ENCODE measurements around the gene CC2D1B. TPM values are rescaled to one million over a fixed set of nuclear protein-coding genes. Genes with fewer than 3 reads are reported as not detected.

The CC2D1B gene
- total RNA-seq, 2 donors from 2014 or later: 23.6 to 48.5 TPM

DNA sequence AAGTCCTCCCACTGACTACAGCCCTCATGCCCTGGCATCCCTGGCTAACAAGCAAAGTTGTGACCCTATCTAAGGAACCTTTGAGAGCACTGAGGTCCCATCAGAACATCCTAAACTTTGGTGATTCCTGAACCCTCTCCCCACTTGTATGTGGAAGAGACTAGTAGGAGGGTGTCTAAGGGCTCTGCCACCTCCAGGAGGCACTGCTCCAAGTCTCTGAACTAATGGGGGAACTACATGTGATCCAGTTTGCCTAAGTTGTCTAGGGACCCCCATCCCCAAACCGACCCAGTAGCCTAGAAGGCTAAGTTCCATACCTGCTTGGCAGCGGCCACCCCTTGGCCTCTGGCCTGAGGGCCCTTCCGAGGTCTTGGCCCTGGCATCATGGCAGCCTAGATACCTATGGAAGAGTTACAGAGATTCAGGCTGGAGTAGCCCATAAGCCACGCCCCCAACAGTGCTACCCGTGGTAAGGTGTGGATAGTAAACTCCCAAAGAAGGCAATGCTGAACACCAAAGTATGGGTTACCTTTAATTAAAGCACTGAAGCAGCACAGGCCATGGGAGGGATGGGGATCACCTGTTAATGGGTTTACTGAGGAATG is 1.7 kb downstream of the CC2D1B start:
- Histone ChIP-seq H3K4me1 (peaks cover 41% of the 10 kb centered on the region), H3K9me3 (no peaks in the 10 kb centered on the region), H3K27me3 (no peaks in the 10 kb centered on the region), H3K4me3 (no peak overlapping the region), H3K36me3 (replicated peaks in 1 of 2; ENCODE audit: insufficient read depth in 1 of 2, low read depth in 2 of 2) (peaks cover 15 to 19% of the 10 kb centered on the region in 2 donors), H3K27ac (peak overlapping the region in 2 of 4 donors; percentile 82 to 94)
- DNase-seq (peak in 1 of 4 donors; percentile 19), ATAC-seq (no peak)
- 63 to 70% methylated on average over 5 of the region's 5 CpGs for WGBS, 2 donors
- intact Hi-C loops (cut with DNase I): no loop called here
- TF ChIP-seq, protein P1, sequence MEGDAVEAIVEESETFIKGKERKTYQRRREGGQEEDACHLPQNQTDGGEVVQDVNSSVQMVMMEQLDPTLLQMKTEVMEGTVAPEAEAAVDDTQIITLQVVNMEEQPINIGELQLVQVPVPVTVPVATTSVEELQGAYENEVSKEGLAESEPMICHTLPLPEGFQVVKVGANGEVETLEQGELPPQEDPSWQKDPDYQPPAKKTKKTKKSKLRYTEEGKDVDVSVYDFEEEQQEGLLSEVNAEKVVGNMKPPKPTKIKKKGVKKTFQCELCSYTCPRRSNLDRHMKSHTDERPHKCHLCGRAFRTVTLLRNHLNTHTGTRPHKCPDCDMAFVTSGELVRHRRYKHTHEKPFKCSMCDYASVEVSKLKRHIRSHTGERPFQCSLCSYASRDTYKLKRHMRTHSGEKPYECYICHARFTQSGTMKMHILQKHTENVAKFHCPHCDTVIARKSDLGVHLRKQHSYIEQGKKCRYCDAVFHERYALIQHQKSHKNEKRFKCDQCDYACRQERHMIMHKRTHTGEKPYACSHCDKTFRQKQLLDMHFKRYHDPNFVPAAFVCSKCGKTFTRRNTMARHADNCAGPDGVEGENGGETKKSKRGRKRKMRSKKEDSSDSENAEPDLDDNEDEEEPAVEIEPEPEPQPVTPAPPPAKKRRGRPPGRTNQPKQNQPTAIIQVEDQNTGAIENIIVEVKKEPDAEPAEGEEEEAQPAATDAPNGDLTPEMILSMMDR (IDR thresholded peaks at IDR 0.05): no peak
- TF ChIP-seq POLR2A (IDR thresholded peaks at IDR 0.05): no peak

DNA sequence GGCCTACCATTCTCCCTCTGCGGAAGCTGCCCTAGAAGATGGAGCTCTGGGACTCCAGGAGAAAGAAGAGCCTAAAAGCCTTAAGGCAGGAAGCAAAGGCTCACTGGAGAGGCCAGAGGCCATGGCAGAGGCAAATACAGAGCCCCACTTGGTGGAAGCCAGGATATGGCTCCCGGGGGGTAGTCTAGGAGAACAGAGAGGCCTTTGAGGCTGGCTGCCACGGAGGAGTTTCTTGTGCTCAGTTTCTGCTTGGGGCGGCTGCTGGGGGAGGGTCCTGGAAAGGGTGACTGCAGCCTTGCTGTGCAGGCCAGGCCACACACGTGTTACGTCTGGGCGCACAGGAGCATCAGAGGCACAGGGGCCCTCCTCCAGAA is 5.4 kb downstream of the CC2D1B start:
- no peak overlapping the region for H3K4me3 ChIP-seq
- H3K27me3 ChIP-seq: no peaks in the 10 kb centered on the region
- H3K4me1 ChIP-seq: peaks cover 19% of the 10 kb centered on the region
- H3K9me3 ChIP-seq: no peaks in the 10 kb centered on the region
- H3K27ac ChIP-seq: no peak overlapping the region
- peaks cover 26 to 39% of the 10 kb centered on the region in 2 donors for H3K36me3 ChIP-seq (replicated peaks in 1 of 2; ENCODE audit: insufficient read depth in 1 of 2, low read depth in 2 of 2)
- DNase-seq: no peak
- intact Hi-C loops (cut with DNase I): no loop called here
- TF ChIP-seq POLR2A (IDR thresholded peaks at IDR 0.05): no peak
- TF ChIP-seq, protein P1 (IDR thresholded peaks at IDR 0.05): no peak
- 92 to 94% methylated on average over 4 to 7 of the region's 7 CpGs for WGBS, 2 donors
- no peak for ATAC-seq

DNA sequence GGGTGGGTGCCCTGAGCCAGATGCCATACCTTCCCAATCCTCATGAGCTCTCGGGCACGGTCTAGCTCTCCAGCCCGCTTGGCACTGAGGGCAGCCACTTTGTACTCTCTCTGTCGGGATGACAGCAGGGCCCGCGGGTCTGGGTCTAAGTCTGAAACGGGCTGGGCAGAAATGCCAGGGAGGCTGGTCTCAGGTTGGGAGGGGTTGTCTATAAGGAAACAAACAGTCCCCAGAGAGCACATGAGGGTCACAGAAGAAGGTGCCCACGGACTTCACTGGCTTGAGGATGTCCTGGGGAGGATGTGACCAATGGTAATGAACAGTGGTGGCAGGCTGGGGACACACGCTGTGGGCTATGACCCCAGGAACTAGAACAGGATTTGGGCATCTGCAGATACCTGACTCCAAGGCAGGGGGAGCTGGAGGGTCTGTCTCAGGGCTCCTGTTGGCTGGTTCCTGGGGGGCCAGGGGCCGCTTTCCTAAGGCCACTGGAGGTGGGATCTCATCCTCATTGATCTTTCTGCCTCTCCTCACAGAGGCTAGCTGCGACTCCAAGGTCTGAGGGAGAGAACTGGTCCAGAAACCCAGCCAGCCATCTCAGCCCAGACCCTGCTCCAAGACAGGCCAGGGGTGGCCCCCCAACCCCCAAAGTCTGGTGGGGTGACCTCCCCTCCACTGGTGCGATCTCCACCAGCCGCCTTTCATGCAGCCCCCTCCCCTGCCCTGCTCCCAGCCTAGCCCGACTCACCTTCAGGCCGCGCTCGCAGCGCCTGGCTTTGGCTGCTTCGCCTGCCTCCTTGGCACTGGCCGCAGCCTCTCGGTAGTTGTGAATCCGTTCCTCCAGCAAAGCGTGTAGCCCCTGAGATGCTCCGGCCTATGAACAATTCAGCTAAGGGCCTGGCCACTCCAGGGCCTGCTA is 6.1 kb downstream of the CC2D1B start:
- no peaks in the 10 kb centered on the region for H3K9me3 ChIP-seq
- peaks cover 26 to 45% of the 10 kb centered on the region in 2 donors for H3K36me3 ChIP-seq (replicated peaks in 1 of 2; ENCODE audit: insufficient read depth in 1 of 2, low read depth in 2 of 2)
- peaks cover 15% of the 10 kb centered on the region for H3K4me1 ChIP-seq
- no peaks in the 10 kb centered on the region for H3K27me3 ChIP-seq
- DNase-seq: no peak
- H3K4me3 ChIP-seq: no peak overlapping the region
- intact Hi-C loops (cut with DNase I): no loop called here
- no peak overlapping the region for H3K27ac ChIP-seq
- WGBS, 2 donors: 93 to 97% methylated on average over 15 to 24 of the region's 24 CpGs
- TF ChIP-seq, protein P1 (IDR thresholded peaks at IDR 0.05): no peak
- TF ChIP-seq POLR2A (IDR thresholded peaks at IDR 0.05): no peak
- no peak for ATAC-seq

DNA sequence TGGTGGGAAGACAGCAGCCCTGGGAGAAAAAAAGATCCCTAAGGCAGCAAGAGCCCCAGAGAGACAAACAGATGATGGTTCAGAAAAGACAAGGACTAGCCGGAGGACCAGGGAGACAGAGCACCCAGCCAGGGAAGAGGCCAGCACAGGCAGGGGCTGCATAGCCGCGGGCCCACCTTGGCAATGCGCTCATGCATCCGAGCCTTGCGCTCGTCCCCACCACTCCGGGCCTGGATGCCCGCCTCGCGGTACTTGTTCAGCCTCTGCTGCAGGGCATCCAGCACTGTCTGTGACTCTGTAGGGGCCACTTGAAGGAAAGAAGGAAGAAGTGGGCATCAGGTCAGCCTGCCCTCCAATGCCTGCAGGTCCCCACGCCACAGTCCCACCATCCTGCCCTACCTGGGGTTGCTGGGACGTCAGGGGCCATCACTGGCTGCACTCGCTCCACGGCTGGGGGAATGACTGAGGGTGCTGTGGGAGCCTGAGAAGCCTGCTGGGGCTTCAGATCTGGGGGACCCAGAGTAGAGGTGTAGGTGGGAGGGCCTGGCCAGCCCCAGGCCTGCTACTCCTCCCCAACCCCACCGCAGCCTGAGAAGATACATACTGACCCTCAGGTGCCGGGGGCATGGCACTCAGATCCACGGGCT is 7.0 kb downstream of the CC2D1B start:
- intact Hi-C loops (cut with DNase I): no loop called here
- WGBS, 2 donors: 80 to 96% methylated on average over 2 to 18 of the region's 18 CpGs
- Histone ChIP-seq H3K4me1 (peaks cover 5% of the 10 kb centered on the region), H3K27ac (no peak overlapping the region), H3K4me3 (no peak overlapping the region), H3K36me3 (replicated peaks in 1 of 2; ENCODE audit: insufficient read depth in 1 of 2, low read depth in 2 of 2) (peaks cover 26 to 52% of the 10 kb centered on the region in 2 donors), H3K27me3 (no peaks in the 10 kb centered on the region), H3K9me3 (no peaks in the 10 kb centered on the region)
- ATAC-seq (no peak), DNase-seq (no peak)
- no peak for TF ChIP-seq POLR2A (IDR thresholded peaks at IDR 0.05)
- TF ChIP-seq, protein P1 (IDR thresholded peaks at IDR 0.05): no peak

All from body of pancreas (tissue), 4 donors.